CD4-positive, alpha-beta T cell (primary cell): ENCODE measurements around the gene WNK3. TPM values are rescaled to one million over a fixed set of nuclear protein-coding genes. Genes with fewer than 3 reads are reported as not detected.

Experiments
- ATAC-seq: fragments of 200-7000 bp; cut with Tn5 transposase; one replicate; pipeline ENCODE4 v1.10.0; 2022; ENCODE audit warnings: mild to moderate bottlenecking; ENCODE audit not compliant: poor library complexity
- CTCF ChIA-PET: fragments of 350-600 bp; sonication (Branson Sonifier 250); formaldehyde crosslinking; loops from one replicate; lab custom pipeline; 2021; ENCODE audit warnings: antibody characterized with exemption, inconsistent platforms; lab: Charles Lee
- POLR2A ChIA-PET: fragments of 350-600 bp; sonication (Branson Sonifier 250); formaldehyde crosslinking; loops from one replicate; lab custom pipeline; 2021; ENCODE audit warnings: antibody characterized with exemption, inconsistent platforms; lab: Charles Lee
- DNase-seq, 14 experiments: peaks; one replicate each; pipeline ENCODE4 v3.0.0-alpha.2; 2013 to 2020; ENCODE audit warnings: mixed read lengths in 2 of 14
- H3K27ac ChIP-seq, 2 donors: one replicate each; pipeline versions ENCODE4 v1.5.1 to v1.7.0; 2013; ENCODE audit warnings: low read length in 2 of 2, low read depth in 1 of 2, mild to moderate bottlenecking in 1 of 2
- H3K27me3 ChIP-seq, 2 experiments: 1 replicate in 1 of 2; 2 replicates in 1 of 2; pipeline versions ENCODE4 v1.6.1 to v1.7.0; 2013; ENCODE audit warnings: low read length in 2 of 2, control low read depth in 1 of 2, mild to moderate bottlenecking in 1 of 2, moderate library complexity in 1 of 2; ENCODE audit not compliant: insufficient read depth in 2 of 2, control insufficient read depth in 1 of 2
- H3K36me3 ChIP-seq: one replicate; pipeline ENCODE4 v1.6.1; 2013; ENCODE audit warnings: low read length, control low read depth; ENCODE audit not compliant: insufficient read depth
- H3K4me1 ChIP-seq: one replicate; pipeline ENCODE4 v1.6.1; 2013; ENCODE audit warnings: low read length, control low read depth; ENCODE audit not compliant: insufficient read depth
- H3K4me3 ChIP-seq: one replicate; pipeline ENCODE4 v1.5.1; 2013; ENCODE audit warnings: mild to moderate bottlenecking, low read length, moderate library complexity
- H3K9me3 ChIP-seq, 2 experiments: 1 replicate in 1 of 2; 2 replicates in 1 of 2; pipeline versions ENCODE4 v1.6.1 to v1.7.0; 2013; ENCODE audit warnings: low read length in 2 of 2, mild to moderate bottlenecking in 2 of 2, control low read depth in 1 of 2, moderate library complexity in 1 of 2; ENCODE audit not compliant: control insufficient read depth in 1 of 2, insufficient read depth in 1 of 2
- H3K27ac Mint-ChIP-seq: one replicate; pipeline ENCODE4 v1.8.0; 2020; ENCODE audit warnings: mixed read lengths
- H3K27me3 Mint-ChIP-seq: one replicate; pipeline ENCODE4 v1.8.0; 2021; ENCODE audit warnings: mixed read lengths
- H3K36me3 Mint-ChIP-seq: one replicate; pipeline ENCODE4 v1.8.0; 2021; ENCODE audit warnings: low read depth, mixed read lengths
- H3K4me1 Mint-ChIP-seq: one replicate; pipeline ENCODE4 v1.8.0; 2021; ENCODE audit warnings: low read depth, mixed read lengths
- H3K4me3 Mint-ChIP-seq: one replicate; pipeline ENCODE4 v1.8.0; 2020; ENCODE audit warnings: mild to moderate bottlenecking, mixed read lengths
- H3K9me3 Mint-ChIP-seq: one replicate; pipeline ENCODE4 v1.8.0; 2020; ENCODE audit warnings: mixed read lengths
- CTCF ChIP-seq: fragments of 200-600 bp; IDR thresholded peaks from one replicate; pipeline ENCODE4 v1.8.0; 2022; ENCODE audit warnings: antibody characterized with exemption, mild to moderate bottlenecking
- intact Hi-C, 2 experiments: fragments of 100-400 bp; cut with DNase I in 1 of 2; cut with micrococcal nuclease in 1 of 2; formaldehyde crosslinking; loops; one replicate each; pipeline versions ENCODE4 v1.15.1 to v1.9.0; 2023 to 2025; cut with DNase I, micrococcal nuclease
- total RNA-seq, 174 experiments: library from RNA in 2 of 174; stranded (reverse) in 2 of 174; gene quantifications; one replicate each; pipeline ENCODE4 v1.2.3 and lab custom pipeline; 2021 to 2026

The WNK3 gene
- total RNA-seq, 2 experiments from 2014 or later = 0.16 to 0.25 TPM

GRCh38 chrX:54237014-54237413, 120.8 kb downstream of the WNK3 start:
- Mint-ChIP-seq H3K27ac (no peak overlapping the region), H3K4me1 (no peaks in the 10 kb centered on the region), H3K36me3 (no peaks in the 10 kb centered on the region), H3K4me3 (no peak overlapping the region), H3K9me3 (no peaks in the 10 kb centered on the region), H3K27me3 (no peaks in the 10 kb centered on the region)
- ChIA-PET POLR2A (no interaction called here), CTCF (interaction anchor here (0.7 kb wide), 1 partner anchor 19 kb away, joined by 3 read pairs; no protein-coding TSS in a partner anchor)
- DNase-seq (no peak), ATAC-seq (no peak)
- Histone ChIP-seq H3K27me3 (no peaks in the 10 kb centered on the region), H3K4me3 (no peak overlapping the region), H3K27ac (no peak overlapping the region), H3K4me1 (no peaks in the 10 kb centered on the region), H3K36me3 (no peaks in the 10 kb centered on the region), H3K9me3 (no peaks in the 10 kb centered on the region)
- no peak for TF ChIP-seq CTCF
- intact Hi-C loops = no loop called here

- DNase-seq (no peak), ATAC-seq (no peak)
- H3K4me3 Mint-ChIP-seq = no peak overlapping the region
- intact Hi-C loops = no loop called here
- no peaks in the 10 kb centered on the region for H3K36me3 ChIP-seq
- POLR2A ChIA-PET = no interaction called here
- CTCF ChIA-PET = interaction anchor here (0.6 kb wide), 1 partner anchor 14 kb away, joined by 3 read pairs; no protein-coding TSS in a partner anchor
- TF ChIP-seq CTCF = no peak
- no peaks in the 10 kb centered on the region for H3K27me3 Mint-ChIP-seq
- H3K27me3 ChIP-seq = no peaks in the 10 kb centered on the region
- H3K9me3 ChIP-seq = no peaks in the 10 kb centered on the region
- H3K4me3 ChIP-seq = no peak overlapping the region
- H3K4me1 Mint-ChIP-seq = no peaks in the 10 kb centered on the region
- no peak overlapping the region for H3K27ac ChIP-seq
- no peaks in the 10 kb centered on the region for H3K36me3 Mint-ChIP-seq
- no peak overlapping the region for H3K27ac Mint-ChIP-seq
- H3K9me3 Mint-ChIP-seq = no peaks in the 10 kb centered on the region
- no peaks in the 10 kb centered on the region for H3K4me1 ChIP-seq
Measured at GRCh38 chrX:54230435-54231148, 127.3 kb downstream of the WNK3 start.

- Histone ChIP-seq H3K27ac (no peak overlapping the region), H3K27me3 (no peaks in the 10 kb centered on the region), H3K36me3 (no peaks in the 10 kb centered on the region), H3K9me3 (no peaks in the 10 kb centered on the region), H3K4me1 (no peaks in the 10 kb centered on the region), H3K4me3 (no peak overlapping the region)
- no peak for TF ChIP-seq CTCF
- intact Hi-C loops = no loop called here
- ATAC-seq (no peak), DNase-seq (no peak)
- H3K27ac Mint-ChIP-seq = no peak overlapping the region
- ChIA-PET POLR2A (no interaction called here), CTCF (no interaction called here)
- H3K4me3 Mint-ChIP-seq = no peak overlapping the region
- H3K27me3 Mint-ChIP-seq = no peaks in the 10 kb centered on the region
- no peaks in the 10 kb centered on the region for H3K4me1 Mint-ChIP-seq
- no peaks in the 10 kb centered on the region for H3K36me3 Mint-ChIP-seq
- no peaks in the 10 kb centered on the region for H3K9me3 Mint-ChIP-seq
Measured at GRCh38 chrX:54223581-54223980, 134.3 kb downstream of the WNK3 start.
